GM12801 (cell line): ENCODE results near the gene POU2AF2.

Experiments used
- TF ChIP-seq, protein P1 (sequence below): IDR thresholded peaks from one replicate; pipeline ENCODE4 v1.5.1; 2011; ENCODE audit warnings: control low read depth; ENCODE audit not compliant: insufficient read length; ENCODE audit errors: extremely low read depth

POU2AF2 gene

GRCh38 chr11:111237926-111238325, 7.6 kb upstream of the POU2AF2 start:
- TF ChIP-seq, protein P1, sequence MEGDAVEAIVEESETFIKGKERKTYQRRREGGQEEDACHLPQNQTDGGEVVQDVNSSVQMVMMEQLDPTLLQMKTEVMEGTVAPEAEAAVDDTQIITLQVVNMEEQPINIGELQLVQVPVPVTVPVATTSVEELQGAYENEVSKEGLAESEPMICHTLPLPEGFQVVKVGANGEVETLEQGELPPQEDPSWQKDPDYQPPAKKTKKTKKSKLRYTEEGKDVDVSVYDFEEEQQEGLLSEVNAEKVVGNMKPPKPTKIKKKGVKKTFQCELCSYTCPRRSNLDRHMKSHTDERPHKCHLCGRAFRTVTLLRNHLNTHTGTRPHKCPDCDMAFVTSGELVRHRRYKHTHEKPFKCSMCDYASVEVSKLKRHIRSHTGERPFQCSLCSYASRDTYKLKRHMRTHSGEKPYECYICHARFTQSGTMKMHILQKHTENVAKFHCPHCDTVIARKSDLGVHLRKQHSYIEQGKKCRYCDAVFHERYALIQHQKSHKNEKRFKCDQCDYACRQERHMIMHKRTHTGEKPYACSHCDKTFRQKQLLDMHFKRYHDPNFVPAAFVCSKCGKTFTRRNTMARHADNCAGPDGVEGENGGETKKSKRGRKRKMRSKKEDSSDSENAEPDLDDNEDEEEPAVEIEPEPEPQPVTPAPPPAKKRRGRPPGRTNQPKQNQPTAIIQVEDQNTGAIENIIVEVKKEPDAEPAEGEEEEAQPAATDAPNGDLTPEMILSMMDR, result no peak

- TF ChIP-seq, protein P1, result no peak
These were observed 1.4 kb downstream of the POU2AF2 start for GRCh38 chr11:111246956-111247355.

- TF ChIP-seq, protein P1, result no peak
These were observed 5.4 kb downstream of the POU2AF2 start for GRCh38 chr11:111250936-111251335.

DNA sequence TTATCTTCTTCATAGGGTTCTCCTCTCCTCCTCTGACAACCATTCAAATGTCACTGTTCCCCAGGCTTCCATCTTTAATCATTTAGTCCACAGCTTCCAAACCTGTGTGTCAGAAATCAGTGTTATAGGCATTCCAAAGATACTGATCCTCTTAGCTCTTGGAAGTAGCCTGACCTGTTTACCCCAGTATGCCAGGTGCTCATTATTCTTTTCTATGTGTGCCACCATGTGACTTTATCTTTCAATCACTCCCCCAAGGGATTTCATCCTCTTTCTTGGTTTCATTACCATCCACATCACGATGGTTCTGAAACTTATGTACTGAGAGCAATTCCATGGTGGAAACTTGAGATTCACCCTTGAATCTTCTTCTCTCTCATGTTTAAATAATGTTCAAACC, 7.6 kb downstream of the POU2AF2 start:
- TF ChIP-seq, protein P1, result no peak

DNA sequence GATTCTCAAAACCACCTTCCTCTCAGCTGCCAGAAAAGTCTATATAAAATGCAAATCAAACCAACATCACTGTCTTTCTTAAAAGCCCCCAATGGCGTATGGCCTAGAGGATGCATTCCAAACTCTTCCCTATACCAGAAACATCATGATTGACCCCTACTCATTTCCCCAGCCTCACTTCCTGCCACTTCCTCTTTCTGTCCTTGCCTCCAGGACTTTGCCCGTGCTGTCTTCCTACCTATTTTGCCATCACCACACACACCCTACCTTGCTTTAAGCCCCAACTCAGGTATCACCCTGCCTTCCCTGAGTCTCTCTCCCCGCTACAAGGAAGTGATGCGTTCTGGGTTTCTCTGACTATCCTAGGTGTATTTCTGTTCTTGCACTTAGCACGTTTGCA, 8.1 kb downstream of the POU2AF2 start:
- TF ChIP-seq, protein P1, result no peak

GRCh38 chr11:111258046-111258445, 12.5 kb downstream of the POU2AF2 start:
- TF ChIP-seq, protein P1, result no peak

- TF ChIP-seq, protein P1, result no peak
These were observed 14.4 kb downstream of the POU2AF2 start for GRCh38 chr11:111259896-111260295.

DNA sequence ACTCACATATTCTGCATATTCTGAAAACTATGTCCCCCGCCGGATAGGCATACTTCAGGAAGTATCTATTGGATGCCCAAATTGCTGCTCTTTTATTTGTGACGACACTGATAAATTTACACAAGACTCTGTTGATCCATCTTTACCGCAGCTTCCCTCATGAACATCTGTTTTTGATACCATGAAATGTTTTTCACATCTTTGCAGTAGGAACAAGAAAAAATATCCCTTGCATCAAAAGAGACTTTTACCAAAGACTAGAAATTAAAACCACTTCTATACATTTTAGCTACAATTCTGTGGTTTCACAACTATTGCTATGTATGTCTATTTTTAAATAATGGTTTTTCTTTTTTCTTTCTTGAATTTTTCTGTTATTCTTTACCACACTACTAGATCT, 15.3 kb downstream of the POU2AF2 start:
- TF ChIP-seq, protein P1, result no peak
